Stimulated activated CD8-positive, alpha-beta memory T cell treated with anti-CD3 and anti-CD28 coated beads, Interleukin-7, amount 100 ng/mL, for 24 hours (primary cell): ENCODE results near the gene VOPP1.
A peak's percentile ranks its signal among the peaks of the same experiment; 100 is the strongest.

Source experiments
- DNase-seq: peaks from one replicate; pipeline ENCODE4 v3.0.0-alpha.2; 2020; ENCODE audit warnings: low read depth

Gene VOPP1

DNA sequence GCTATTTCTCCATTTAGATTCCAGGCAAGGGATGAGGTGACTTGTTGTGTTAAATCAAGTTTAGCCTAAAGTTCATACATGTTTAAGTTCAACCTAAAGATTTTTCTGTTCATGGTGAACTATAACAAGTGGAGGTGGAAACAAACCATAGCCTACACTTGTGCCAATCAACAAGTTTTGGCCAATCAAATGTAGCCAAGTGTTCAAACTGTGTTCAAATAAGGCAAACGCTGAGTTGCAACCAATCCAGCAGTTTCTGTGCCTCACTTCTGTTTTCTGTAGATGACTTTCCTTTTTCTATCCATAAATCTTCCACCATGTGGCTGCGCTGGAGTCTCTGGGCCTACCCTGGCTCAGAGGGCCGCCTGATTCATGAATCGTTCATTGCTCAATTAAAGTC lies 4.5 kb upstream of the VOPP1 start:
- DNase-seq: no peak

DNA sequence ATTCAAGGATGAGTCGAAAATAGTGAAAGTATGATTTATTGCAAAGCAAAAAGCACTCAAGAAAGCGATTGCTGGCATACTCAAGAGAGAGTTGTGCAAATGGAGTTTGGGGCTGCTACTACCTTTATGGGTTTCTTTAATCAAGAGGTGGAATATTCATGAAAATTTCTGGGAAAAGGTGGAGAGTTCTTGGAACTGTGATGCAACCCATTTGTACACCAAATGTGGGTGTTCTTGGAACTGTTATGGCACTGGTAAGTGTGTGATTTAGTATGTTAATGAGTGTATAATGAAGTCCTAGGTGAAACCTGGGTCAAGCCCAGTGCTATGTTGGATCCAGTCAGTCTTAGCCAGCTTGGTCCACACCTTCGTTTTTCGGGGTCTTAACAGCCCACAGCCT lies 3.4 kb upstream of the VOPP1 start:
- DNase-seq: no peak

DNA sequence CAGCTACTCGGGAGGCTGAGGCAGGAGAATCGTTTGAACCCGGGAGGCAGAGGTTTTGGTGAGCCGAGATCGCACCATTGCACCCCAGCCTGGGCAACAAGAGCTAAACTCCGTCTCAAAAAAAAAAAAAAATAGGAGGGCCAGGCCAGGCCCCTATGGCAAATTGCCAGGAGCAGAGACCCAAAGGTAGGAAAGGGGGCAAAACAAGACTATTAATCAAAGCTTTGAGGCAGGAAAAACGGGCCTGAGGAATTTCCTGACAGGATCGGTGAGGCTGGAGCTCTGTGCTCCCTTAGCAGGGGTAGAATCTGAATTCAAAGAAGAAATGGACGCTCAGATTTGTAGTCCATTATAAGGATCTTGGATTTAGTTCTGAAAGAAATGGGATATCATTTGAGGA lies 2.8 kb upstream of the VOPP1 start:
- DNase-seq: no peak

DNA sequence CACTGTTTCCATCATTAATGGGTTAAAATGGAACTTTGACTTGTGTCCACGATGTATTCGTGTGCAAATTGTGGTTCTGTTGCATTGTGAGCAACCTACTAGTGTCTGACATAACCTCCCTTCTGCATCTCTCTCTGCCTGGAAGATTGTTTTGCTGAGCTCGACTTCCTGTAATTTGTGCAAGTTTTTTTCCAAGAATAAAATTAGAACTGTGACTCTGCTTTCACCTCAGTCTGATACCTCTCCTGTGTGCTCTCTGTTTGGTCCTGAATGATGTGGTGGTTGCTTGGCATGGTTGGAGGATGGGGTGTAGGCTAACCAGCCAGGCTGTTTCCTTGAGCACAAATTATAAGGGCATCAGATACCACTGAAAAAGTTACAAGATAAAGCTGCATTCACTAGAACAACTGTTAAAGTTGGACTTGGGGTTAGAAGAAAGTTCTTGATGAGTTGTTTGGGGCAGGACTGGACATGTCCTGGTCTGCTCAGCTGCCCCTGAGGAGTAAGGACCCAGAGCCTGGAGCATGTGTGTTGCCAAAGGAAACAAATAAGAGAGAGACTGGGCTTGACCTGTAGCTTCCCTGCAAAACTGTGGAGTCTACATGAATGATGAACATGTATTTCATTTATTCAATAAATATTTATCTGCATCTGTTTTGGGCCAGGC lies 1.9 kb upstream of the VOPP1 start:
- no peak for DNase-seq

DNA sequence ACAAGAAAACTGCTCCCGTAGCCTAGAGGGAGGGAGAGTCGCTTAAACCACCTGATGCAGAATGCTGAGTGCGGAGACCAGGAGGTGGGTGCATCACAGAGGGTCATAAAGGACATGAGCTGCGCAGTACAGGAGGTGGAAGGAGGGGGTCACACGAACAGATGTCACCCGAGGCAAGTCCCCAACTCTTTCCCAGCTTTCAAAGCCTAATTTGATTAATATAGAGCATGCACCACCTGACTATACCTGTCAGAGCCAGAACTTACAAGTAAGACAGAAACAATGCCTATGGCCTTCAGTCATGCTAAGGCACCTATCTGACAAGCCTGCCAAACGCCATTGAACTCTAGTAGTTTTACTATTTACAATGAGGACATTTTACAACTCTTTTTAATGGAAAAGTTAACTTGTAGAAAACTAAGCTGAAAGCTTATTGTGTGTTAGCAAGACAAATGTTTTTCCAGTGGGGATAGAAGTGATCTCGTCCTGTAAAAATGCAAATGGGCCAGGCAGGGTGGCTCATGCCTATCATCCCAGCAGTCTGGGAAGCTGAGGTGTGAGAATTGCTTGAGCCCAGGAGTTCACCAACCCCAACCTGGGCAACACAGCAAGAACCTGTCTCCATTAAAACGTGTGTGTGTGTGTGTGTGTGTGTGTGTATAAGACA lies 1.1 kb upstream of the VOPP1 start:
- DNase-seq: no peak

DNA sequence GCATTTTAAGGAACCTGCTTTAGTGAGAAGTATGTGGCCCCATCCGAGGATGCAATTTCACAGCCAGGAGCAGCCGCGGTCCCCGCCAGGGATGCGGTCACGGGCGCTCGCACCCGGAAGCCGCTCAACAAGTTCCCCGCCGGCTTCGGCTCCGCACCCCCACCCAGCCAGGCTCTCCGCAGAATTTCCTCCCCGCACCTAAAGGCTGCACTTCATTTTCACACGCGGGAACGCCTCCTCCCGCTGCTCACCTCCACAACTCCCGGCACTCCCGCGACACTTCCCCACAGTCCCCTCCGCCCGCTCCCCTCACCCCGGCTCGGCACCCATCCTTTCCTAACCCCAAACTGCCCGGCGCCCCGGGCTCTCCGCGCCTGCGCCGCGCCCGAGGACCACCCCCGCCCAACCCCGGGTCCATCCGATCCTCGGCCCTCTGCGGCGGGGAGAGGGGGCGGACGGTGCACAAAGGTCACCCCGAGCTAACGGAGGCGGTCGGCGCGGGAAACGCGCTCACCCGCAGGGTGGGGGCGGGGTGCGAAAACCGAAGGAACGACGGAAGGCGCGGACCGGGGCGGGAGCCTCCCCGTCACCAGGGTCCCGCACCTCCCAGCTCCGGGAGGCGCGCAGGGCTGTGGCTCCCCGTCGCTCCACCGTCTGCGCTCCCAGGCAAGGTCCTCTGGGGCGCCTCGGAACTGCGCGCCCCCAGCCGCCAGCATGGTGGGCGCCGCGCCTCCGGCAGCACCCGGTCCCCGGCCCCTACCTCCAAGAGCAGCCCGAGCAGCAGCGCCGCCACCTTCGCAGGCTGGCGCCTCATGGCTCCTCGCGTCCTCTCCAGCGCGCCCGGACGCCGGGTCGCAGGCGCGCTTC lies 558 bp downstream of the VOPP1 start:
- no peak for DNase-seq

DNA sequence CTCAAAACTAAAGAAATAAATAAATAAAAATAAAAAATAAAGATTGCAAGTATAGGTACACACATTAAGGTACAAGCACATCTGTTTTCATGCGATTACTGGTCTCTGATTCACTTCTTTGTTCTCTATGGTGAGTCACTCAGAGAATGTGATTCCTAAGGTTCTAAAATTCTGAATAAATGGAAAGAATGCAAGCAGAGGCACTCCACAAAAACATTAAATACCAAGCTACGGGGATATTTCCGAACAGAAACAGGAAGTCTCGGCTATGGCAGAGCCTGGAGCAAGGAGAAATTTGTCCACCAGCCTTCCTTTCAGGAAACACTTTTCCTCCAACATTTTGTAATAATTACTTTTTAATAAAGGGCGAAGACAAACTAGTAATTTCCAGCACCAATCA lies 1.4 kb downstream of the VOPP1 start:
- DNase-seq: no peak

DNA sequence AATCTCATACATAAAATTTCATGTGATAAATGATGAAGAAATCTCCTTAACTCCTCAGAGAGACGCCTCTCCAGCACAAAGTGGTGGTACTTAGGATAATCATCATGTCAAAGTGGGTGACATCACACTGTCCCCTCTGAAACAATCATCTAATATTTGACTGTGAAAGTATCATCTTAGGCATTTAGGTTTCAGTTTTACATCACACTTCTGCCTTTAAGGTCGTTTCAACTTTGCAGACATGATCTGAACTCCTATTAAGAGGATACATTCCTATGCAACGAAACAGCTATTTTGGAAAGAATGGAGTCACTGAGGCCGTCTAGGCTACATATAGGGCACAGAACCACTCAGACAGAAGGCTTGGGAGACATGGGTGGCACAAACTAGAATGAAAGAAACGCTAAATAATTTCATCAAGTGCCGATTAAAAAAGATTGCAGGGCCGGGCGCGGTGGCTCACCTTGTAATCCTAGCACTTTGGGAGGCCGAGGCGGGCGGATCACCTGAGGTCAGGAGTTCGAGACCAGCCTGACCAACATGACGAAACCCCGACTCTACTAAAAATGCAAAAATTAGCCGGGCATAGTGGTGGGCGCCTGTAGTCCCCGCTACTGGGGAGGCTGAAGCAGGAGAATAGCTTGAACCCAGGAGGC lies 2.0 kb downstream of the VOPP1 start:
- DNase-seq: no peak

DNA sequence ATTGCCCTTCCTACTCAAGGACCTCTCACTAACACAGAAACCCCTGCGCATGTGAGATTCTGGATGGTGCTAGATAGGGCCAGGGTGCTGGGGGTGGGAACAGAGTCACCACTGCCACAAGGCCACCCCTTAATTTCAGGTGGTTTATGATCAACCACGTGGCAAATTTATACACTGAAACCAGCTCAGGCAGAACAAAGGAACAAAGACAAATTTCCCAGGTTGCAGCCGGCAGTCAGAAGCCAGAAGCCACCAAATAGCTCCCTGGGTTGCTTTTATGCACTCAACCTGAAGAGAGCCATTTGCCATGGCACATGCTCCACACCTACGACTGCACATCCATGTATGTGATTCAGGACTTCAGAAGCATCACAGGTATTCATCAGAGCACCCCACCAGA lies 2.5 kb downstream of the VOPP1 start:
- DNase-seq: peak; percentile 44

DNA sequence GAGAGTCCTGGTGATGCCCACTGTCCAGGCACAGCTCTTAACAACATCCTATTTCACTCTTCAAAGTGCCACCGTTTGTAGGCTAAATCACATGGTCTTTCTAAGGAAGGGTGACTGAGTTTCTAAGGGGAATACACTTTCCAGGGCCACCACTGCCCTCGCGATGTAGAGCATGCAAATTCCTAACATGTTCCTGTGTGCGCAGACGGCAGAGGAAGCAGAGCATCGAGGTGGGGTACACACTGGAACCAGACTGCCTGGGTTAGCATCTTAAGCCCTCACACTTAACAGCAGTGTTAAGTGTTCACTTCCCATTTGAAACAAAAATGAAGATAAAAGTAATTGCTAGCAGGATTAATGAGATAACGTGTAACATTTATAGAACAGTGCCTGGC lies 3.0 kb downstream of the VOPP1 start:
- DNase-seq: no peak

DNA sequence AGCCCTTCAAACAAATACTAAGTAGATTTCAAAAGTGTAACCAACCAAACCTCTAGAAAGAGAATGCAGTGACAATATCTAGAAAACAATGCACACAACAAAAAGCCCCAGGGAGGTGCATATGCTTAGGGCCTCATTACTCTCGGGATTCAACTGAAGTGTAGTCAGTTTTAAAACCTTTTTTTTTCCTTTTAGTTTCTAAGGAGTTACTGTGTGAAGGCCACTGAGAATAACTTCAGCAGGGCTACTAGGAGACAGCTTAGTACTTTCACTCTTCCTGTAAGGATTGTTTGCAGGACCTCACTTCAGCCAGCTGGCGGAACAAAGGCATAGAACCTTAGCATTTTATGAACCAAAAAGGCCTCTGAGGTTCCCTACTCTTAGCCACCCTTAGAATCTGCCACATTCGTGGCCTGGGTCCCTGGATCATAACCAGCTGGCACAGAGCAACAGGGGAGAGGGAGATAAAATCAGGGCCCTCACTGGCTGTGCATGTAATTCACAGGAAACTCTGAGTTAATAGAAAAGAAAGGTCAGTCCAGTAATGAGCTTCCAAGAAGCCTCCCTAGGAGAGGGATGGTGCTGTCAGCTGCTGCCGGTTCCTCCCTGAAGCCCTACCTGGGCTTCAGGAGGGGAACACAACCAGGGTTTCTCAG lies 3.6 kb downstream of the VOPP1 start:
- DNase-seq: no peak

DNA sequence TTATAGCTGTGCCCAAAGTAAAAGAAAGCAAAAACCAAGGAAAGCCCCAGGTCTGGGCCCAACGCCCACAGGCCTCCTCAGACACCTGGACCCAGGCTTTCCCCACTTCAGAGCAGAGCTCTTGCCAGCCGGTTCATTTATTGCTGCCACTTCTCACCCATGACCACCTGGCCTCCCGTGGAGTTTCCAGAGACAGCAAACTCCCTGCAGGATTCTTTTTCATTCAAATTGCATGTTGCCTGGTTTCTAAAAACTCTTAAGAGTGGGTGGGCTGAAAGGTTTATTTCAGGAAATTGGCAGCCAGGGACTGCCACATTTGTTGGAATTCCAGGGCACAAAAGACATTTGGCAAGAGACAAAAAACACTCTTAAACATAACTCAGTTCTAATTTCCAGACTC lies 4.7 kb downstream of the VOPP1 start:
- DNase-seq: no peak

DNA sequence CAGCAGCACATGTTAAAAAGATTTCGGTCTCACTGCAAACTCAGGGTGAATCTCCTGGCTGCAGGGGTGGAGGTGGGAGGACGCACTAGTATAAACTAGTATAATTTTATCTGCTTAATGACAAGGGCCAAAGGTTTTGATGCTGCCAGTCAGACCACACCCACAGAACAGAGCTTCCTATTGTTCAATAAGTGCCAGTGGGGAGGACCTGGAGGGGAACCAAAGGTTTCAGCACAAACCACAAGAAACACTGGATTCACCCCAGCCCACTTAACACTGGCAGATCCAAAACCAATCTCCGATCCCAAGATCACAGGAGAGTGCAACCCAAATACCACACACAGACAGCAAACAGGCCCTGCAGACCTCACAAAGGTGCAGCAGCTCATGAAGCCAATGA lies 6.6 kb downstream of the VOPP1 start:
- no peak for DNase-seq

DNA sequence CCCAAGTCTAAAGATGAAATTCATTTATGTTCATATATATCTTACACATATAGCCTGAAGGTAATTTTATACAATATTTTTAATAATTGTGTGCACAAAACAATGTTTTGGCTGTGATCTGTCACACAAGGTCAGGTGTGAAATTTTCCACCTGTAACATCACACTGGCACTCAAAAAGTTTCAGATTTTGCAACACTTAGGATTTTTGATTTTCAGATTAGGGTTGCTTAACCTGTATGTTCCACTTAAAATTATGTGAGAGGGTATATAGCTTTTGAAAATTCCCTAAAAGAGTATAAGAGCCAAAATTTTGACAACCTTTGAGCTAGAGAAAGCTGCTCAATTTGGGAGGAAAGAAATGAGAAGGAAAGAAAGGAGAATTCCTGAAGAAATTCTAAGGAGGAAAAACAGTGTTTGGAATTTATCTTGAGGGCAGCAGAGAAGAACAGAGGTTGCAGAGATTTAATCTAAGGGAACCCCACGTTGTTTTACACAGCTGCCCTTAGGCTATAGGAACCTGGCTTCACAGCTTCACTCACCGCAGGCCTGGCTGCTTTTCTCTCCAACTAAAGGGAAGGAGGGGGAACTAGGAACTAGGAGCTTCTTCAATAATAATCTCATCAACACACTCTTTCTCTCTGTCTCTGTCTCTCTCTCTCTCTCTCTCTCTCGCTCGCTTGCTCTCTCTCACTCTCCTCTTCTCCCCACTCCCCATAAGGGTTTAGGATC lies 8.5 kb downstream of the VOPP1 start:
- no peak for DNase-seq

DNA sequence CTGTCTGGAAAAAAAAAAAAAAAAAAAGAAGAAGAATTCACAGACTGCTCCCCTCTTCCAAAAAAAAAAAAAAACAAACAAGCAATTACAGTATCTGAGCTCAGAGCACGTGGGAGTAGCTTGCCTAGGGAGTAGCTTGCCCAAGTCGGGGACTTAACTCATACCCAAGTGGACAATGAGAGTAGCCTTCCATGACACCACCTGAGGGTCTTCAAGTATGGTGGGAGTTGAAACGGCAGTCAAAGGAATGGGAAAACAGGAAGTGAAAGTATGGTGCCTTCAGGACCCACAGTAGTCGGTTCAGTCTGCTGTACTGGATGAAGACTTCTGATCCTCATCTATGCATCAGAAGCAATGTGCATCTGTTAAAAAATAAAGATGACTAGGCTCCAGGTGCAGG lies 10.6 kb downstream of the VOPP1 start:
- no peak for DNase-seq

DNA sequence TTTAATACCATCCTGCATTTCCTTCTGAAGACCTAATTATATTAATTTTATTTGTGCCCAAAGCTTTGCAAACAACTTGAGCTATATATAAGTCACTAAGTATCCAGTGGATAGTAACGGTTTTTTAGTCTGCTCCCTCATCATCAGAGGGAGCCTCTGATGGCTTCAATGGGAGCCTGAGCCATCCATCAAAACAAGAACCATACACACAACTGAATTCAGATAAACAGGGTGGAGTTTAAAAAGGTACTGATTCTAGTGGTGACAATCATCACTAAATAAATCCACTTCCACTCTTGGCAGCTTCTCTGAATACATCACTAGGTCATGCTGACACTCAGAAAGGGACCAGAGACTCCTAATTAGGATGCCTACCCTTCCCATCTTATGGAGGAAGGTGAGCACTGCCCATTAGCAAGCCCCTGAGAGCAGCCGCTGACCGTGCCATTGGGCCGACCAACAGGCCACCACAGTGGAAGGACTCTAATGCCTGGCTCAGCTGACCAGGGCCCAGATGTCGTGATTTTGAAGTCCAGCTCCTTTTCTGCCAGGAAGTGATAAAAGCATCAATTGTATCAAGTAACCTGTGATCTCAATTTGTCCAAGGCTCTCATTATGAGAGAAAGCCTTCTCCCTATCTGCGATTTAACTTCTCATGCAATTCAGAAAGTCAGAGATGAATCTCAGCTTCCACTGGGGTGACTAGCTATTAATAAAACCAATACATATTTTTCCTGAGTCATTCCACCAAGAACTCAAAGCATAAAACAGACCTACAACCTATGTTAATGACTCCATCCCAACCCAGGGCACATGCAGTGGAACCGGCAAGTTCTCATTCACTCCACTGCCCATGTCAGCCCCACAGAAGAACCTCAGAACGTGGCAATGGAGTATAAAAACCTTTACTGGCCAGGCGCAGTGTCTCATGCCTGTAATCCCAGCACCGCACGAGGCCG lies 13.1 kb downstream of the VOPP1 start:
- no peak for DNase-seq

DNA sequence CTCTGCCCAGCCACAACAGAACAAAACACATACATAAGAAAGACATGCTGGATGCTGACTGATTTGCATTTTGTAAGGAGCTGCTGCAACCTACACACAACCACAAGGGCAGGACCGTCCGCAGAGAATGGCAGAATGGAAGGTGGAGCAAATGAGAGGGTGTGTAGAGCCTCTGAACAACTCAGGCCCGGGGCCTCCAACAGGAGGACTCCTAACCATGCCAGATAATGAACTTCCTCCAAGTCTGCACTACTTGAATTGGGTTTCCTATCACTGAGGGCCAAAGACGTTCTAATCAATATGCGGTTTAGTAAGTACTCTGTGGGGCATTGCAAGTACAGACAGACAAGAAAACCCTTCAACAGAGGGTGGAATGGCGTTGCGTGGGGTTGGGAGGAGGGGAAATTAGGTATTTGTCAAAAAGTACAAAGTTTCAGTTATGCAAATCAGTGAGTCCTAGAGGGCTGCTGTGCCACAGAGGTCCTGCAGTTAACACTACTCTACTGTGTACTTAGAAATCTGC lies 14.6 kb downstream of the VOPP1 start:
- DNase-seq: no peak

DNA sequence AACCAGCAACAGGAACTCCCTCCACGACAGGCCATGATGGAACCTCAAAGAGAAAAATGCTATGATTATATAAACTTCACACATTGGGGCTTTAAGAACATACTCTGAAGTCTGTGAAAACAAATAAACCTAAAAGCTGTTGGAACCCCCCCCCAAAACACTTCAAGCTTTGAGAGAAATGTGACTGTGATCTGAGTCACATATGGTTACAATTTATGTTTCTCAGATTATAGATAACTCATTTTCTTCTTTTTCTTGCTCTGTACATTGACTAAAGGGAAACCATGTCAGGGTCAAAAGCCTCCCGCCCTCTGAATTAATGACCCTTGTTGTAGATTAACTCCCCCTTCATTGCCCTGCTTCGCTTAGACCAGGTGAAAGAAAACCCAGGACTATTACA lies 15.8 kb downstream of the VOPP1 start:
- no peak for DNase-seq

DNA sequence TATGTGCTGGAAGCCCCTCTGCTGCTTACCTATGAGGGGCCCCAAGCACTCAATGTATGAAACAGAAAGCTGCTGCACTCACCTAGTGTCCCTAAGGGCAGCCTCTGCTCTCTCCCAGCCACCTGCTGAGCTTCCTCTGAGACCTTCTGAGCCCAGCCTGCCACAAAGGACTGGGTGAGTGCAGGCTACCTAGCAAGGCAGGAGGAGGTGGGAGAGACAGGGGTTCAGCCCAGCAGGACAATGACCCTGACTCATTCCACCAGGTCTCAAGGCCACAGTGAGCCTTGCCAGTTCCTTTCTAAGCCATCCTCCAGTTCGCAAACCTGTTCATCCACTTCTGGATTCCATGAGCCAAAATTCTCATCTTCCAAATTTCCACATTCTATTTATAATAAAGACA lies 16.3 kb downstream of the VOPP1 start:
- no peak for DNase-seq

DNA sequence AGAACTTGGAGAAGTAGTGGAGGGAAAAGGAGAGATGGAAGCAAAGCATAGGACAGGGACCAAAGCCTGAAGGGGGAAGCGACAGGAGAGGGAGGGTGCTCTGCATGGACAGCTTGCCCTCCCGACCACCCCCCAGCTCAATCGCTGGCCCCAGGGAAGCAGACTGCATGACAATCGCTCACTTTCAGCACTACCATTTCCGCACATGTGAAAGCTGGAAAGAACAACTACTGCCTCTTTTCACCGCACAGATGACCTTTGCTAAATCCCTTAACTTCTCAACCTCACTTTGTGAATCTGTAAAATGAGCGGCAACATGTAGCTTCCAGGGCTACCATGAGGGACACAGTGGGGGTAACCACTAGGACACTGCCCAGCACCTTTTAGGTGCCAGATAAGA lies 17.1 kb downstream of the VOPP1 start:
- no peak for DNase-seq
